CD4-positive, CD25-positive, alpha-beta regulatory T cell (primary cell): ENCODE measurements around the gene KCNE4. TPM values are rescaled to one million over a fixed set of nuclear protein-coding genes. Genes with fewer than 3 reads are reported as not detected.

ENCODE experiments used
- ATAC-seq, 2 donors: fragments of 150-1000 bp; cut with Tn5 transposase; one replicate each; pipeline ENCODE4 v1.10.0; 2021; ENCODE audit warnings: low read depth in 2 of 2, moderate number of reproducible peaks in 2 of 2, moderate library complexity in 1 of 2
- DNase-seq, 3 donors: peaks; one replicate each; pipeline versions ENCODE4 v3.0.0 to v3.0.0-alpha.2; 2012 to 2022; ENCODE audit warnings: mixed read lengths in 1 of 3
- H3K27ac ChIP-seq: one replicate; pipeline ENCODE4 v1.7.0; 2013; ENCODE audit warnings: mild to moderate bottlenecking, low read length; ENCODE audit not compliant: insufficient read depth, poor library complexity, severe bottlenecking
- H3K27me3 ChIP-seq: one replicate; pipeline ENCODE4 v1.7.0; 2013; ENCODE audit warnings: low read length; ENCODE audit not compliant: control insufficient read depth, insufficient read depth
- H3K36me3 ChIP-seq: one replicate; pipeline ENCODE4 v1.7.0; 2013; ENCODE audit warnings: mild to moderate bottlenecking, low read length, moderate library complexity; ENCODE audit not compliant: control insufficient read depth, insufficient read depth
- H3K4me1 ChIP-seq: 2 replicates; pipeline ENCODE4 v1.7.0; 2013; ENCODE audit warnings: mild to moderate bottlenecking, low read length; ENCODE audit not compliant: insufficient read depth, control insufficient read depth, poor library complexity, severe bottlenecking
- H3K4me3 ChIP-seq: one replicate; pipeline ENCODE4 v1.7.0; 2013; ENCODE audit warnings: low read depth, mild to moderate bottlenecking, low read length, moderate library complexity
- H3K9me3 ChIP-seq, 2 experiments: 1 replicate in 1 of 2; 2 replicates in 1 of 2; pipeline ENCODE4 v1.7.0; 2013; ENCODE audit warnings: low read length in 2 of 2, mild to moderate bottlenecking in 1 of 2, moderate library complexity in 1 of 2; ENCODE audit not compliant: control insufficient read depth in 2 of 2
- H3K27ac Mint-ChIP-seq, 3 donors: one replicate each; pipeline ENCODE4 v1.8.0; 2020 to 2022; ENCODE audit warnings: mild to moderate bottlenecking in 3 of 3, mixed read lengths in 3 of 3, moderate library complexity in 2 of 3
- H3K27me3 Mint-ChIP-seq: one replicate; pipeline ENCODE4 v1.8.0; 2022; ENCODE audit warnings: mild to moderate bottlenecking, mixed read lengths
- H3K36me3 Mint-ChIP-seq: one replicate; pipeline ENCODE4 v1.8.0; 2020; ENCODE audit warnings: mixed read lengths
- H3K4me1 Mint-ChIP-seq, 4 donors: one replicate each; pipeline ENCODE4 v1.8.0; 2020 to 2022; ENCODE audit warnings: mixed read lengths in 4 of 4, mild to moderate bottlenecking in 1 of 4
- H3K4me3 Mint-ChIP-seq, 4 donors: one replicate each; pipeline ENCODE4 v1.8.0; 2020 to 2022; ENCODE audit warnings: mild to moderate bottlenecking in 4 of 4, mixed read lengths in 4 of 4, moderate library complexity in 3 of 4
- H3K9me3 Mint-ChIP-seq, 7 donors: one replicate each; pipeline ENCODE4 v1.8.0; 2020 to 2022; ENCODE audit warnings: mixed read lengths in 7 of 7, mild to moderate bottlenecking in 3 of 7, moderate library complexity in 2 of 7
- polyA plus RNA-seq, 4 donors: library from polyadenylated mRNA; unstranded; fragments of 300-500 nt; fragmentation: Illumina TruSeq; gene quantifications; one replicate each; pipeline ENCODE4 v1.2.3, GENCODE V29; 2021
- total RNA-seq: library from RNA; stranded (reverse); gene quantifications from one replicate; pipeline ENCODE4 v1.2.3, GENCODE V29; 2022

The KCNE4 gene
- total and polyA plus RNA-seq, 5 donors from 2014 or later, result not detected

GRCh38 chr2:223095207-223095606, 43.2 kb downstream of the KCNE4 start:
- Mint-ChIP-seq H3K27me3 (no peaks in the 10 kb centered on the region), H3K27ac (no peak overlapping the region), H3K4me1 (no peaks in the 10 kb centered on the region), H3K9me3 (peaks cover 0 to 1% (median 0%) of the 10 kb centered on the region in 7 donors), H3K36me3 (no peaks in the 10 kb centered on the region), H3K4me3 (no peak overlapping the region)
- Histone ChIP-seq H3K9me3 (no peaks in the 10 kb centered on the region), H3K36me3 (no peaks in the 10 kb centered on the region), H3K27me3 (no peaks in the 10 kb centered on the region), H3K4me1 (no peaks in the 10 kb centered on the region), H3K27ac (no peak overlapping the region), H3K4me3 (no peak overlapping the region)
- DNase-seq (no peak), ATAC-seq (no peak)

- peaks cover 0 to under 1% (median 0%) of the 10 kb centered on the region in 7 donors for H3K9me3 Mint-ChIP-seq
- no peaks in the 10 kb centered on the region for H3K36me3 Mint-ChIP-seq
- DNase-seq (no peak), ATAC-seq (no peak)
- H3K4me3 Mint-ChIP-seq, result no peak overlapping the region
- H3K27ac ChIP-seq, result no peak overlapping the region
- no peak overlapping the region for H3K4me3 ChIP-seq
- H3K27me3 ChIP-seq, result no peaks in the 10 kb centered on the region
- H3K9me3 ChIP-seq, result no peaks in the 10 kb centered on the region
- H3K4me1 ChIP-seq, result no peaks in the 10 kb centered on the region
- no peaks in the 10 kb centered on the region for H3K4me1 Mint-ChIP-seq
- no peak overlapping the region for H3K27ac Mint-ChIP-seq
- no peaks in the 10 kb centered on the region for H3K27me3 Mint-ChIP-seq
- H3K36me3 ChIP-seq, result no peaks in the 10 kb centered on the region
Measured at GRCh38 chr2:223096235-223096970, 44.4 kb downstream of the KCNE4 start.

- Histone ChIP-seq H3K27me3 (no peaks in the 10 kb centered on the region), H3K4me1 (no peaks in the 10 kb centered on the region), H3K27ac (no peak overlapping the region), H3K9me3 (no peaks in the 10 kb centered on the region), H3K4me3 (no peak overlapping the region), H3K36me3 (no peaks in the 10 kb centered on the region)
- Mint-ChIP-seq H3K4me1 (no peaks in the 10 kb centered on the region), H3K36me3 (no peaks in the 10 kb centered on the region), H3K9me3 (no peaks in the 10 kb centered on the region), H3K4me3 (no peak overlapping the region), H3K27ac (no peak overlapping the region), H3K27me3 (no peaks in the 10 kb centered on the region)
- DNase-seq, result no peak
- no peak for ATAC-seq
Measured at GRCh38 chr2:223097888-223098383, 45.9 kb downstream of the KCNE4 start.

GRCh38 chr2:223099561-223099960, 47.6 kb downstream of the KCNE4 start:
- no peaks in the 10 kb centered on the region for H3K9me3 Mint-ChIP-seq

GRCh38 chr2:223100061-223100511, 48.1 kb downstream of the KCNE4 start:
- Histone ChIP-seq H3K4me3 (no peak overlapping the region), H3K4me1 (no peaks in the 10 kb centered on the region), H3K27me3 (no peaks in the 10 kb centered on the region), H3K27ac (no peak overlapping the region), H3K36me3 (no peaks in the 10 kb centered on the region), H3K9me3 (no peaks in the 10 kb centered on the region)
- no peak overlapping the region for H3K27ac Mint-ChIP-seq
- no peak overlapping the region for H3K4me3 Mint-ChIP-seq
- ATAC-seq (no peak), DNase-seq (no peak)
- H3K9me3 Mint-ChIP-seq, result no peaks in the 10 kb centered on the region
- H3K27me3 Mint-ChIP-seq, result no peaks in the 10 kb centered on the region
- no peaks in the 10 kb centered on the region for H3K36me3 Mint-ChIP-seq
- no peaks in the 10 kb centered on the region for H3K4me1 Mint-ChIP-seq

More at GRCh38 chr2:223099561-223099960, 47.6 kb downstream of the KCNE4 start:
- ATAC-seq (no peak), DNase-seq (no peak)
- no peaks in the 10 kb centered on the region for H3K9me3 ChIP-seq
- Mint-ChIP-seq H3K4me3 (no peak overlapping the region), H3K4me1 (no peaks in the 10 kb centered on the region), H3K36me3 (no peaks in the 10 kb centered on the region), H3K27me3 (no peaks in the 10 kb centered on the region), H3K27ac (no peak overlapping the region)
- H3K4me3 ChIP-seq, result no peak overlapping the region
- no peaks in the 10 kb centered on the region for H3K36me3 ChIP-seq
- no peaks in the 10 kb centered on the region for H3K4me1 ChIP-seq
- no peak overlapping the region for H3K27ac ChIP-seq
- H3K27me3 ChIP-seq, result no peaks in the 10 kb centered on the region

GRCh38 chr2:223101340-223102039, 49.5 kb downstream of the KCNE4 start:
- no peak overlapping the region for H3K4me3 Mint-ChIP-seq
- no peaks in the 10 kb centered on the region for H3K4me1 Mint-ChIP-seq
- no peaks in the 10 kb centered on the region for H3K27me3 ChIP-seq
- H3K4me1 ChIP-seq, result no peaks in the 10 kb centered on the region
- no peak overlapping the region for H3K27ac Mint-ChIP-seq
- no peak for DNase-seq
- no peaks in the 10 kb centered on the region for H3K9me3 Mint-ChIP-seq
- H3K27me3 Mint-ChIP-seq, result no peaks in the 10 kb centered on the region
- no peak overlapping the region for H3K4me3 ChIP-seq
- no peaks in the 10 kb centered on the region for H3K36me3 Mint-ChIP-seq
- H3K9me3 ChIP-seq, result no peaks in the 10 kb centered on the region
- ATAC-seq, result no peak
- no peaks in the 10 kb centered on the region for H3K36me3 ChIP-seq
- no peak overlapping the region for H3K27ac ChIP-seq

- Mint-ChIP-seq H3K4me3 (no peak overlapping the region), H3K9me3 (no peaks in the 10 kb centered on the region), H3K27me3 (no peaks in the 10 kb centered on the region), H3K4me1 (no peaks in the 10 kb centered on the region), H3K36me3 (no peaks in the 10 kb centered on the region), H3K27ac (no peak overlapping the region)
- no peak overlapping the region for H3K4me3 ChIP-seq
- H3K36me3 ChIP-seq, result no peaks in the 10 kb centered on the region
- H3K4me1 ChIP-seq, result no peaks in the 10 kb centered on the region
- no peak for DNase-seq
- no peaks in the 10 kb centered on the region for H3K27me3 ChIP-seq
- no peak overlapping the region for H3K27ac ChIP-seq
- no peak for ATAC-seq
- H3K9me3 ChIP-seq, result no peaks in the 10 kb centered on the region
Measured at GRCh38 chr2:223102040-223102400, 50.0 kb downstream of the KCNE4 start.

GRCh38 chr2:223102450-223102849, 50.5 kb downstream of the KCNE4 start:
- Mint-ChIP-seq H3K4me1 (no peaks in the 10 kb centered on the region), H3K27me3 (no peaks in the 10 kb centered on the region), H3K36me3 (no peaks in the 10 kb centered on the region), H3K9me3 (no peaks in the 10 kb centered on the region), H3K27ac (no peak overlapping the region), H3K4me3 (no peak overlapping the region)
- no peak overlapping the region for H3K27ac ChIP-seq
- no peaks in the 10 kb centered on the region for H3K36me3 ChIP-seq
- H3K4me3 ChIP-seq, result no peak overlapping the region
- no peaks in the 10 kb centered on the region for H3K27me3 ChIP-seq
- ATAC-seq, result no peak
- no peak for DNase-seq
- H3K4me1 ChIP-seq, result no peaks in the 10 kb centered on the region
- H3K9me3 ChIP-seq, result no peaks in the 10 kb centered on the region
